Activated CD4-positive, CD25-positive, alpha-beta regulatory T cell treated with anti-CD3 and anti-CD28 coated beads, Interleukin-2, amount 50 U/mL, for 16 hours (primary cell): ENCODE data around the gene FAM13A.
"Not testable (repeated sequence)": the region's sequence is repeated elsewhere in the genome, so short reads cannot be mapped to it uniquely, and the experiment has no call there.

Experiments used
- DNase-seq: peaks from one replicate; pipeline ENCODE4 v3.0.0-alpha.2; 2020; ENCODE audit warnings: low read depth, low spot score

The FAM13A gene

DNA sequence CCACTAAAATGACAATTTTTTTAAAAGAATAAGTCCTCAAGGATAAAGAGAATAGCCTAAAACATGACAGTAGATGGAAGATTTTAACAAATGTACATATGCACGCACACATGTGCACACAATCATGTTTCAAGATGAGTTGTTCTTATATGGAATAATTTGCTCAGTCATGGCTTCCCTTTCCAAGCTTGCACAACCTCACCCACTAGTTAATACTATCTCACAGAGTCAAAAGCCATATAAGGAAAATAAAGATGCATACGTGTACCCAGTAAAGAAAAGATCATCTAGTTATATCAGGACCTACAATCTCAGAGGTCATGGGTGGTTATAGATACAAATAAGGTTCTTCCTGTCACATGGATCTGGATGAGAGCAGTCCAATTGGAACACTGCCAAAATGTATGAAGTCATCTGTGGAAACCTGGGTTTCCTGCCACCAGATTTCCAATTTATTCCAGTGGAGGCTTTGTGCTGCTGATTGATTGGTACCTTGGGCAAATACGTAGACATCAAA lies 56.1 kb downstream of the FAM13A start:
- DNase-seq = no peak

DNA sequence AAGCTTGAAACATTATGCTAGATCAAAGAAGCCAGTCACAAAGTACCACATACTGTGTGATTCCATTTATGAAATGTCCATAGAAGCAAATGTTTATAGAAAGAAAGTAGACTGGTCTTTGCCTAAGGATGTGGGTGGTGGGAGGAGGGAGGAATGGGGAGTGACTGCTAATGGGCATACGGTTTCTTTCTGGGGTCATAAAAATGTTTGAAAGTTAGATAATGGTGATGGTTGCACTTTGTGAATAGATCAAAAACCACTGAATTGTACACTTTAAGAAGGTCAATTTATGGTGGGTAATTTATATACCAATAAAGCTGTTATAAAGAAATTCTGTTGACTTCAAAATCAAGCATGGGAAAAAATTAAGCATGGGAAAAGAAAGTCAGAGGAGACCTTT lies 56.6 kb downstream of the FAM13A start:
- DNase-seq = no peak

DNA sequence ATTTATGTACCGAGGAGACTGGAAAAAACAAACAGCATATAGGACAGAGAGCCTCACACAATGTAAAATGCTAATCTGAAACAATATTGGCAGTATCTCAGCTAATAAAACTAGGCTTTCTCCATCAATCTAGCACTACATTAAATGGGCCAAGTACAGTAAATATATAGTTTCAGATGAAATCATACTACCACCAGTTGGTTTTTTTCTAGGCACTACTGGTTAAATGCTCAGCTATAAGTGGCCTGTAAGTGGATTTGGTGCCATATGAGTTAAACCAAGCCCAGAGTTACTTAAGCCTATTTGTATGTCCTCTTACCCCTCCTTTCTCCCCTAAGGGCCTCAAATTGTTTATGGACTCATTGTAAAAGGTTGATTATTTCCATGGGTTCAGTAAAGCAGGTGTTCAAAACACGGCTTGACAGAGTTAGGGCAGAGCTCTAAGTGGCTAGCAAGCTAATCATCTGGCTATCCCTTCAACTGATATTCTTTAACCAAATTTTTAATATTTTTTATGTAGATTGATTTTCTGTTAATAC lies 57.5 kb downstream of the FAM13A start:
- no peak for DNase-seq

DNA sequence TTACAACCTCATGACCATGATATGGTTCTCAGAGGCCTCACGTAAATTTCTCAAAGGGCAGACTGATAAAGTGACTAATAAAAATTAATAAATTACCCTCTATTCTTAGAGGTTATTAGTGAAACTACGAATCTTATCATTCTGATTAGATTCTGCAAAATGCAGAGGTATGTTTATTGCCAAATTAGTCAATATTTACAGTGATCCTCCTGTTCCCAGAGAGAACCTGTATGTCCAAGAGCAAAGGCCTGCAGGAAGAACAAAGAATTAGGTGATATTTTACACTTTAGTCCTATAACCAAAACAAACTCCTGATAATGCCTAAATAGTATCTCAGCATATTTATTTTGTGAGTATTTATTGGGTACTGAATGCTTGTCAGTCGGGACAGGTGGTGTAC lies 58.1 kb downstream of the FAM13A start:
- DNase-seq = no peak

DNA sequence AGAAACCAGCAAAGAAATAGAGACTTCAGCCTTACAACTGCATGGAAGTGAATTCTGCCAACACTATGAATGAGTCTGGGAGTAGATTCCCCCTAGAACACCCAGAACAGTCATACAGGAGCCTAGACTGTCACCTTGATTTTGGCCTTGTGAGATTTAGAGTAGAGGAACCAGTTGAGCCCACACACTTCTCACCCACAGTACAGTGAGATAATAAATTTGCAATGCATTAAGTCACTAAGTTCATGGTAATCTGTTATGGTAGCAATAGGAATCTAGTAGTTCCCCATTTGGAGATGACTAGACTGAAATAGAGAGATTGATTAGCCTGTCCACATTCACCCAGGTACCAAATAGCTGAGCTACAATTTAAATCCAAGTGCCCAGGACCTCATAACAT lies 59.0 kb downstream of the FAM13A start:
- DNase-seq = no peak

DNA sequence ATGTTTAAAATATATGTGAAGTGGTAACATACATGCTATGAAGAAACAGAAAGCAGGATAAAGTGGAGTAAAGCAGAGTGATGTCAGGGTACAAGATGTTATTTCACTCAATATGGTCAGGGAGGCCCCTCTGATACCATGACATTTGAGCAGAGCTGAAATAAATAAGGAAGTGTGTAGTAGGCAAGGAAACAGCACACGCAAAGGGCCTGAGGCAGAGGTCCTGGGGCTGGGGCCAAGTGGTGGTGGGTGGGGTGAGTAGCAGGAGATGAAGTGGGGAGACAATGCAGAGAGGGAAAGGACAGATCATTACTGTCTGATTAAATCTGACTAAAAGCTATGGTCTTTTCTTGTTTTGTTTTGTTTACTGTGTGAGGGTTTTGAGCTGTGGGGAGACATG lies 61.1 kb downstream of the FAM13A start:
- no peak for DNase-seq

DNA sequence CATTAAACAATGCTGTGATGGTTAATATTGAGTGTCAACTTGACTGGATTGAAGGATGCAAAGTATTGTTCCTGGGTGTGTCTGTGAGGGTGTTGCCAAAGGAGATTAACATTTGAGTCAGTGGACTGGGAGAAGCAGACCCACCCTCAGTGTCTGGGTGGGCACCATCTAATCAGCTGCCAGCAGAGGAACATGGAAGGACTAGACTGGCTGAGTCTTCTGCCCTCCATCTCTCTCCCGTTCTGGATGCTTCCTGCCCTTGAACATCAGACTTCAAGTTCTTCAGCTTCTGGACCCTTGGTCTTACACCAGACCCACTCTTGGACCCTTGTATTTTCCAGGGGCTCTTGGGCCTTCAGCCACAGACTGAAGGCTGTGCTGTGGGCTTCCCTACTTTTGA lies 61.7 kb downstream of the FAM13A start:
- DNase-seq = not testable (repeated sequence)

DNA sequence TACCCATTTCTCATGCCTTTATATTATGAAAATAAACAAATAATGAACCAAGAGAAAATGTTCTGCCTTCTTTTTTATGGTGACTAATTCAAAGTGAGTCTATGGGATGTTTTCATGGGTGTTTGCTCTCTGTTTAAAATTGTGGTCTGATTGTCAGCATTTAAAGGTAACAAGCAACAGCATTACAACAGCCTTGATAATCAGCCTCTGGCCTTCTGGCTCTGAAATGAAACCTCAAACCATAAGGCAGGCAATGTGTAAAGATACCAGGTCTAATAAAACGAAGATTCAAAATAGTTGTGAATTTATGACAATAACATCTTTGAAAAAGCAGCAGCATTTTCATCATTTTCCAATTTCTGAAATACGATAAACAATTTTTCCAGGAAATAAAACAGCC lies 63.7 kb downstream of the FAM13A start:
- no peak for DNase-seq

DNA sequence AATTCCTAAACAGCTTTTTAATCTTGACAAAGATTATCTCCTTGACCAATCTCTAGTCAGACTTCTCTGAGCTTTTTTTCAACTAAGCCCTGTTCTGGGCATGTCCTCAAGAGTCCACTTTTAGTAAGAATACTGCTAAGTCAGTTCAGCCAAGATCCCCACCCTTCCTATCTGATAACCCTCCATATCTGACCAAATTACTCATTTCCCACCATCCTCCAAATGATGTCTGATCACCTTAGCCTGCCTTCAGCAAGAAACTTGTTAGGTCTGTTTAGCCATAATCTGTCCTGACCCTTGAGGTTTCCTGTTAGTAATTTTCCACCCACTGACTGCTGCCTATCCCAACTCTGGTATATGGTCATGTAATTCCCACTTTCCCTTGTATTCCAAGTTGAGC lies 65.2 kb downstream of the FAM13A start:
- DNase-seq = no peak

DNA sequence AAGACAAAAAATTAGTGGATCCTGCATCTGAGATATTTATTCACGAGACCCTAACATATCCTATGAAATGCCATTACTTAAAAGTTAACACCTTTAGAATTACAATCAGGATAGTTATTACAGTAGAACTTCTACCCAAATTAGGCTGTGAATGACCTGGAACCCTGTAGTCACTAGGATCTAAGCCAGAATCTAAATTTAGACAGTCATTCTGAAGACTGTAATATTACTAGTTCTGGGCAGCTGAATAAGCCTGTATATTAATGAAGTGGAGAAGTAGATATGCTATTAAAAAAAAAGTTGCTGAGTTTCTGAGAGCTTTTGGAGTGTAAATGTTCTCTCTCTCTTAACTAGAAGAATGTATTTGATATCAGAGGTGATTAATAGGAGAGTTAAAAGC lies 67.0 kb downstream of the FAM13A start:
- no peak for DNase-seq

DNA sequence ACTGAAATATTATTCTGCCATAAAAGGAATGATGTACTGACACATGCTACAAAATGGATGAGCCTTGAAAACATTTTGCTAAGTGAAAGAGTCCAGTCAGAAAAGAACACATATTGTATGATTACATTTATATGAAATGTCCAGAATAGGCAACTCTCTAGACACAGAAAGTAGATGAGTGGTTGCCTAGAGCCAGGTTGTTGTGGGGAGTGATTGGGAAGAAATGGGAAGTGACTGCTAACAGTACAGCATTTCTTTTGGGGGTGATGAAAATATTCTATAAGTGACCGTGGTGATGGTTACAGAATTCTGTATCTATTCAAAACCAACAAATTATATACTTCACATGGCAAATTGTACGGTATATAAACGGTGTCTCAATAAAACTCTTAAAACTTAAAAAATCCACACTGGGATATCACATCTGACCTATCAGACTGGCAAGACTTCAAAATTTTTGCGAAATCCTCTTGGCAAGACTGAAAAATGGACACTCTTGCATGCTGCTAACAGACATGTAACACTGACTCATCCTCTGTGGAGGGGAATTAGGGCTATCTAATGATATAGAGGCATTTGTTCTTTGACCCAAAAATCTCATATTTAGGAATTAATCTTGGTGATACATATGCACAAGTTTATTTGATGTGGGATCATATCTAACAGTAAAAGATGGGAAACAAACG lies 71.8 kb downstream of the FAM13A start:
- no peak for DNase-seq

DNA sequence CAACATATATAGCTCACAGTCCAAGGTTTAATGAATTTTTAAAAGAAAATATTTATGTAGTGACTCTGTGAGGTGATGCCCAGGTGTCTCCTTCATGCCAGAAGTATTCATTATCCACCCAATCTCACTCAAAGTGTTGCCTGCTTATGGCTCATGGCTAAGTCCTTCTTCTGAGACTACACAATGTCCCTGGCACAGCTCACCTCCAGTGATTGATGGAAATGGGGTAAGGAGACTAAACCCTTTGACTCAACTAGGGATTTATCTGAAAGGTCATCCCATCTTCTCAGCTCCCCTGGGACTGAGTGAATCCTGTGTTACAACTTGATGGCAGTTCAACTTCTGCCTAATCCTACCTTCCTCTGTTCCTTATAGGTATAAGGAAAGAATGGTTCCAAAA lies 74.2 kb downstream of the FAM13A start:
- no peak for DNase-seq

DNA sequence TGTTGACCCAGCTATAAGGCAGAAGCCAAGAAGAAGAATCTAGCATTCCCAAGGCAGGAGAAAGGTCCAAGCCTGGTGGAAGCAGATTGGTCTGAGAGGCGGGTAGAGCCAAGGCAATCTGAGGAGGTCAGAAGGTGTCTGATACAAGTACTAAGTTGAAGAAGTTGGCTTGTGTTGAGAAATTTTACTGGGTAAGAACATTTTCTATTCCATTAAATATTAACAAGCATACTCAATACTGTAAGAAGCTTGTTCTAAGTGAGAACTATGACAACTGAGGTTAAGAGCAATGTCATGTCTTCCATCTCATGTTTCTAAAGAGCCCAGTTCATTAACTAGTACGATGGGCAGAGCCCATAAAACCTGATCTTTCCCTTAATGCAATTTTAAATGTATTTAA lies 75.0 kb downstream of the FAM13A start:
- no peak for DNase-seq

DNA sequence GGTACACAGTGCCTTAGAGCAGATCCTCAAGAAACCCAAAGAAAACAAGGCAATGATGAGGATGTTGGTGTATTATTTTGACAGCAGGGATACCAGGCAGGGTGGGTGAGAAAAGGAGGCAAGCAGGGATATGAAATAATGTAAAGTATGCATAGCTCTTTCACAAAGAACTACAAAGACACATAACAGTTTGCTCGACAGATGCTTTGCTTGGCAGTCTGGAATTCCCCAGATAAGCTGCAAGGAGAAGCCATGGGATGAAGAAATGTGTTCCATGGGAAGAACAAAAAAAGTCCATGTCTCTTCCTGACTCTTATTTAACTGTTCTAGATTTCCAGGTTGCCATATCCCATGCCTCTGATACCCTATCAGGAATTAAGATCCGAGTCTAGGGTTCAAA lies 75.4 kb downstream of the FAM13A start:
- no peak for DNase-seq

DNA sequence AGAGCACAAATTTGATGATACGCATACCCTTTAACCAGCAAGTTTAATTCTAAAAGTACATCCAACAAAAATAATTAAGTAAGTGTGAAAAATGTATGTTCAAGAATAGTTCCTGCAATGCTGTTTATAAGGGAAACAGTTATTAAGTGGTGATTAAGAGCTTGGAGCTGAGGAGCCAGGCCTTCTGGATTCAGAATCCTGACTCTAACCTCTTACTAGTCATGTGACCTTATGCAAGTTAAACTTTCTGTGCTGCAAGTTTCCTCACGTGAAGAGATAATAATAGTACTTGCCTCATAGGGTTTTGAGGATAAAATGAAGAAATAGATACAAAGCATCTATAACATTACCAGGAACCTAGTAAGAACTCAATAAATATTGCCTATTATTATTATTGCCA lies 77.7 kb downstream of the FAM13A start:
- no peak for DNase-seq

DNA sequence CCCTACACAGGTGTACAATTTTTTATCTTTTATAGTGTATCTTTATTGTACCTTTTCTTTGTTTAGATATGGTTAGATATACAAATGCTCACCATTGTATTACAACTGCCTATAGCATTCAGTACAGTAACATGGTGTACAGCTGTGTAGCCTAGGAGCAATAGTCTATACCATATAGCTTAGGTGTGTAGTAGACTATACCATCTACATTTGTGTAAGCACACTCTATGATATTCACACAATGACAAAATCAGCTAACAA lies 80.3 kb downstream of the FAM13A start:
- DNase-seq = no peak

DNA sequence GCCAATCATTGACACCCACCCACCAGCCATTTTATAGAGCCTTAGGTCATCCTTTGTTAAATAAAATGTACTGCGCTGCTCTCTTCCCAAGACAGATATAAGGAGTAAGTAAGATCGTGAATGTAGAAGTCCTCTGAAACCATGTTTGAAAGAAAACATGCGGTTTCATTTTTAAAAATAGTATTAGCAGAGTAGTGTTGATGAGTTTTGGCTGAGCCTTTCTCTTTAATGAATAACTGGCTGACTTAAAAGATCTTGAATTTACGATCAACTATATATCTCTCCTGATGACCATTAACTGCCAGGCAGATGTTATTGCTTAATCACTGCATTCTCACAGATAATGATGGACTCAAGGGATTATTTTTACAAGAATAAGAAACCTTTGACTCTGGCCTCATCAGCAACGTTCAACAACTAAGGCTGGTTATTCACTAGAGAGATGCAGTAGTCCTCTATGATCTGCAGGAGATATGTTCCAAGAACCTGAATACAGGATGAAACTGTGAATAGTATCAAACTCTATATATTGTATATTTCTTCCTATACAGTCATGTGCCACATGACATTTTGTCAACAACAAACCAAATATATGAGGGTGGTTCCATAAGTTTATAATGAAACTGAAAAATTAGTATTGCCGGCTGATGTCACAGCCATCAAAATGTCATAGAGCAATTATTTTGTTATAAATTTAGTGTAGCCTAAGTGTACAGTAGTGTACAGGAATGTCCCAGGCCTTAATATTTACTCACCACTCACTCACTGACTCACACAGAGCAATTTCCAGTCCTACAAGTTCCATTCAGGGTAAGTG lies 80.8 kb downstream of the FAM13A start:
- no peak for DNase-seq

DNA sequence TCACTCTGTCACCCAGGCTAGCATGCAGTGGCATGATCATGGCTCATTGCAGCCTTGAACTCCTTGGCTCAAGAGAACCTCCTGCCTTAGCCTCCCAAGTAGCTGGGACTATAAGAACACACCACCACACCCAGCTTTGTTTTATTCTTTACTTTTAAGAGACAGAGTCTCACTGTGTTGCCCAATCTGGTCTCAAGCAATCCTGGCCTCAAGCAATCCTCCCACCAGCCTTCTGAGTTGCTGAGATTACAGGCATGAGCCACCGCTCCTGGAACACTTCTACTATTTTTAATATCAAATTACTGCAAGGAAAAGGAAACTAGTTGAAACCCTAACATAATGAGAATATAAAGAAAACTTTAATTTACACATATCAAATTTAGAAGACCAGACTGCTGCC lies 85.4 kb downstream of the FAM13A start:
- no peak for DNase-seq

DNA sequence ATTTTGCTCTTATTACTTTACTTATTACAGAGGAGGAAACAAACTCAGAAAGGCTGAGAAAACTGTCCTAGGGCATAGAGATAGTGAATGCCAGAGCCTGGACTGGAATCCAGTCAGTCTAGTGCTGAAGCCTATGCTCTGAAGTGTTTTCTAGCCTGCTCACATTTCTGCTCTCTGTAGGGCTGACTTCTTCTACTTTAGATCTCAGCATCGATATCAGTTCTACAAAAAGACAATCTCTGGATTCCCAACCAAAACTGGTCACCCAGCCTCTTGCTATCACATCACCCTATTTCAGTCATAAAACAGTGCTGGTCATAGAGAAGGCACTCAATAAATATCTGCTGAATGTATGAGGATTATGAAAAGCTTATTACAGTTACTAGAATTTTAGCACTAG lies 87.2 kb downstream of the FAM13A start:
- no peak for DNase-seq

DNA sequence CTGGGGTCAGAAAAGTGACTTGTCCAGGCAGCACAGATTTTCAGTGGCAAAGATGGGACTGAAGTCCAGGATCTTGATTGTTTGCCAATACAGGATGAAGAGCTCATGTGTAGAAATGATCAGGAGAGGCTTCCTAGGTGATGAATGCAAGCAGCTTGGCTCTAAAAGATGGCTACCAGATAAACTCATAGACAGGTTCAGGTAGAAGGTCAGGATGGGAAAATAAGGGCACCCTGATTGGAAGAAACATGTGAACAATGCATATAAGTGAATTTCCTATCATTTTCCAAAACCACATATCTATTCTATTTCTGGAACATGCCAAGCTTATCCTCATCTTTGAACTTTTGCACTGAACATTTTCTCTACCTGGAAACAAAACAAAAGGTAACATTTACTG lies 87.7 kb downstream of the FAM13A start:
- no peak for DNase-seq

DNA sequence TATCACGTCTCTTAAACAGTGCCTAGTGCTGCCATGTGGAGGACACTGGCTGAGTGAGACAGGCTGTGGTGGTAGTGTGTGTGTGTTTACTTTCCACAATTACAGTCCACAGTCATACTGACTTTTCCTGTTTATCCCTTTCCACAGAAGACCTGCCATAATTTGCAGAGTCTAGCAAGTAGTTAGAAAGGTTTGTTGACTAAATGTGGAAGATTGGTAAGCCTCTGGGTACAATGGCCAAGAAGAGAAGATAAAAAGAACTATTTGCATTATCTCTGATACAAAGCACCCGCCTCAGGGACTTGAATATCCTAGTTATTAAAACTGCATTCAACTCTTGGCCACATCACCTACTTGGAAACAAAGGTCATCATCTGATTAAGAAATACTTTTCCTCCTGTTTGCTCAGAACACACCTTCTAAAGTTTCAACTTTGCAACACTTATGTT lies 89.1 kb downstream of the FAM13A start:
- no peak for DNase-seq

DNA sequence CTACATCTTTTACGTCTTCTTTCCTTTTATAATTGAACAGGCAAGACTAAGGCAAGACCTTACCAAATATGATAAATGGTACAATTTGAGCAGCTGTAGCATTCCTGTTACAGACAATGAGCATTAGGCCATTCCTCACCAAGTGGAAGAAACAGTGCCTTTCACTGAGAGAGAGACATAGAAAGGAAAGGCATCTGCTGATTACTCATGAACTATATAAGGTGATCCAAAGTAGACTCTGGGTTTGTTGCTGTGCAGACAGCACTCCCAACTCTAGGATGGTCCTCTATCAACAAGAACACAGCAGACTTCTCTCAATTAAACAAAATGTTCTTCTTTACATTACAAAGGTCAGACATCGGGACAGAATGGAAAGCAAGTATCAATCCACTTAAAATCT lies 91.9 kb downstream of the FAM13A start:
- DNase-seq = no peak

DNA sequence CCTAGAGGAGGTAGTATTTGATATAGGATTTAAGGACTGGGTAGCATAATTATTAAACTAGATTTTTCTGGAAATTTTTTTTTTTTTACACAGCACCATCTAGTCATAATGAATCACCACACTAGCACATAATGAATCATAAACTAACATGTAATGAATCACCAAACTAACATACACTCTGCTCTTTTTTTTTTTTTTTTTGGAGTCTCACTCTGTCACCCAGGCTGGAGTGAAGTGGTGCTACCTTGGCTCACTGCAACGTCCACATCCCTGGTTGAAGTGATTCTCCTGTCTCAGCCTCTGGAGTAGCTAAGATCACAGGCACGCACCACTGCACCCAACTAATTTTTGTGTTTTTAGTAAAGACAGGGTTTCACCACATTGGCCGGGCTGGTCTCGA lies 92.5 kb downstream of the FAM13A start:
- no peak for DNase-seq
